HepG2 (cell line): ENCODE results near the gene HDAC4.

Source experiments
- CREM ChIP-seq, 2 experiments: sonication (generic) in 1 of 2; formaldehyde crosslinking in 1 of 2; IDR thresholded peaks; 2 replicates each; pipeline versions ENCODE4 v1.4.0 to v1.6.1; 2016 to 2020; ENCODE audit warnings: antibody characterized with exemption in 1 of 2, mild to moderate bottlenecking in 1 of 2, missing genetic modification reagents in 1 of 2
- EZH2 ChIP-seq: conservative IDR thresholded peaks from 2 replicates; pipeline ENCODE4 v1.6.1; 2012; ENCODE audit warnings: mild to moderate bottlenecking, low read depth, low read length, moderate library complexity
- HNRNPK ChIP-seq: fragments of 200-400 bp; formaldehyde crosslinking; IDR thresholded peaks from 2 replicates; pipeline ENCODE4 v1.6.1; 2018; ENCODE audit warnings: low read length, low read depth, moderate library complexity, mild to moderate bottlenecking; ENCODE audit not compliant: poor library complexity, severe bottlenecking
- JUNB ChIP-seq: sonication (generic); formaldehyde crosslinking; IDR thresholded peaks from 2 replicates; pipeline ENCODE4 v1.8.0; 2022; ENCODE audit warnings: missing genetic modification reagents, mild to moderate bottlenecking, borderline replicate concordance
- MNT ChIP-seq: fragments of 450-650 bp; IDR thresholded peaks from 2 replicates; pipeline ENCODE4 v1.6.1; 2016
- MYC ChIP-seq: sonication (generic); formaldehyde crosslinking; IDR thresholded peaks from 2 replicates; pipeline ENCODE4 v1.9.0; 2021; ENCODE audit warnings: missing genetic modification reagents, borderline replicate concordance
- POLR2A ChIP-seq, 2 experiments: IDR thresholded peaks; 2 replicates each; pipeline ENCODE4 v1.6.1; 2011; ENCODE audit warnings: low read depth in 2 of 2, low read length in 2 of 2, mild to moderate bottlenecking in 1 of 2, moderate library complexity in 1 of 2; ENCODE audit not compliant: insufficient read depth in 1 of 2
- RNF2 ChIP-seq: fragments of 450-650 bp; conservative IDR thresholded peaks from 2 replicates; pipeline ENCODE4 v1.6.1; 2016; ENCODE audit warnings: low read depth
- SETDB1 ChIP-seq: sonication (generic); formaldehyde crosslinking; IDR thresholded peaks from 2 replicates; pipeline ENCODE4 v1.5.1; 2020; ENCODE audit warnings: missing genetic modification reagents, mild to moderate bottlenecking, borderline replicate concordance

- TF ChIP-seq CREM (IDR thresholded peaks at IDR 0.05), result no peak
- no peak for TF ChIP-seq CREM (CRISPR knock-in tag; IDR thresholded peaks at IDR 0.05)
- TF ChIP-seq EZH2, result no peak
- TF ChIP-seq HNRNPK, result no peak
- no peak for TF ChIP-seq MYC (CRISPR knock-in tag)
- TF ChIP-seq RNF2, result no peak
- TF ChIP-seq SETDB1 (CRISPR knock-in tag), result no peak
- TF ChIP-seq POLR2A (IDR thresholded peaks at IDR 0.05; ENCODE audit: insufficient read depth in 1 of 2, low read depth in 2 of 2, low read length in 2 of 2), result no peak
- no peak for TF ChIP-seq MNT
- no peak for TF ChIP-seq JUNB (CRISPR knock-in tag)
Observed at GRCh38 chr2:239377591-239377990, 23.2 kb downstream of the HDAC4 start.
